H9 (cell line): ENCODE data around the gene FMNL3. TPM values are rescaled to one million over a fixed set of nuclear protein-coding genes. Genes with fewer than 3 reads are reported as not detected.

Source experiments
- DNase-seq: peaks from one replicate; pipeline ENCODE4 v3.0.0-alpha.2; 2017
- H2AFZ ChIP-seq: one replicate; pipeline ENCODE4 v1.6.1; 2013; ENCODE audit warnings: mild to moderate bottlenecking, low read length, control low read depth, moderate library complexity
- H2AK5ac ChIP-seq: 2 replicates; pipeline ENCODE4 v1.6.1; 2013; ENCODE audit warnings: low read length, control low read depth, mixed read lengths; ENCODE audit not compliant: insufficient read length
- H2BK120ac ChIP-seq: one replicate; pipeline ENCODE4 v1.6.1; 2013; ENCODE audit warnings: low read depth, mild to moderate bottlenecking, low read length, control low read depth, inconsistent platforms; ENCODE audit not compliant: poor library complexity, severe bottlenecking
- H2BK12ac ChIP-seq: 2 replicates; pipeline ENCODE4 v1.6.1; 2013; ENCODE audit warnings: low read length, control low read depth, mixed read lengths, low read depth; ENCODE audit not compliant: insufficient read length
- H2BK15ac ChIP-seq: 2 replicates; pipeline ENCODE4 v1.6.1; 2013; ENCODE audit warnings: low read depth, low read length, control low read depth
- H2BK20ac ChIP-seq: one replicate; pipeline ENCODE4 v1.6.1; 2013; ENCODE audit warnings: low read depth, mild to moderate bottlenecking, low read length, control low read depth, inconsistent platforms; ENCODE audit not compliant: poor library complexity, severe bottlenecking
- H2BK5ac ChIP-seq: 2 replicates; pipeline ENCODE4 v1.6.1; 2013; ENCODE audit warnings: low read length, control low read depth, mixed read lengths; ENCODE audit not compliant: insufficient read length
- H3K14ac ChIP-seq: 2 replicates; pipeline ENCODE4 v1.6.1; 2013; ENCODE audit warnings: low read length, control low read depth; ENCODE audit not compliant: insufficient read depth
- H3K18ac ChIP-seq: 2 replicates; pipeline ENCODE4 v1.6.1; 2013; ENCODE audit warnings: low read depth, mild to moderate bottlenecking, mixed read lengths, low read length, control low read depth; ENCODE audit not compliant: insufficient read length
- H3K23ac ChIP-seq: 2 replicates; pipeline ENCODE4 v1.6.1; 2013; ENCODE audit warnings: low read length, control low read depth, mixed read lengths, low read depth; ENCODE audit not compliant: insufficient read length
- H3K23me2 ChIP-seq: 2 replicates; pipeline ENCODE4 v1.6.1; 2013; ENCODE audit warnings: low read depth, mild to moderate bottlenecking, mixed read lengths, low read length, control low read depth; ENCODE audit not compliant: insufficient read length, poor library complexity, severe bottlenecking
- H3K27ac ChIP-seq: 2 replicates; pipeline ENCODE4 v1.5.1; 2013; ENCODE audit warnings: low read length, control low read depth, mixed read lengths, low read depth; ENCODE audit not compliant: insufficient read length
- H3K27me3 ChIP-seq: 2 replicates; pipeline ENCODE4 v1.6.1; 2013; ENCODE audit warnings: low read length, control low read depth, inconsistent platforms; ENCODE audit not compliant: insufficient read depth
- H3K4ac ChIP-seq: 2 replicates; pipeline ENCODE4 v1.6.1; 2013; ENCODE audit warnings: low read depth, mild to moderate bottlenecking, control low read depth, inconsistent platforms, low read length, moderate library complexity
- H3K4me1 ChIP-seq: 2 replicates; pipeline ENCODE4 v1.6.1; 2013; ENCODE audit warnings: low read length, control low read depth, inconsistent platforms; ENCODE audit not compliant: insufficient read depth
- H3K4me2 ChIP-seq: 2 replicates; pipeline ENCODE4 v1.6.1; 2013; ENCODE audit warnings: low read length, control low read depth, mixed read lengths; ENCODE audit not compliant: insufficient read length, insufficient read depth
- H3K56ac ChIP-seq: 2 replicates; pipeline ENCODE4 v1.6.1; 2013; ENCODE audit warnings: low read depth, mild to moderate bottlenecking, mixed read lengths, low read length, control low read depth; ENCODE audit not compliant: insufficient read length
- H3K79me1 ChIP-seq: 2 replicates; pipeline ENCODE4 v1.6.1; 2013; ENCODE audit warnings: low read depth, mild to moderate bottlenecking, moderate library complexity, low read length, control low read depth, inconsistent platforms; ENCODE audit not compliant: insufficient read depth, poor library complexity, severe bottlenecking
- H3K79me2 ChIP-seq: 2 replicates; pipeline ENCODE4 v1.6.1; 2013; ENCODE audit warnings: low read length, control low read depth, inconsistent platforms; ENCODE audit not compliant: insufficient read depth
- H3K9ac ChIP-seq: 2 replicates; pipeline ENCODE4 v1.6.1; 2013; ENCODE audit warnings: low read length, control low read depth, mixed read lengths; ENCODE audit not compliant: insufficient read length; ENCODE audit errors: extremely low read depth
- H3K9me3 ChIP-seq: one replicate; pipeline ENCODE4 v1.6.1; 2013; ENCODE audit warnings: low read depth, low read length, inconsistent platforms; ENCODE audit not compliant: control insufficient read depth
- H3T11ph ChIP-seq: one replicate; pipeline ENCODE4 v1.6.1; 2013; ENCODE audit warnings: mild to moderate bottlenecking, low read length, control low read depth, inconsistent platforms
- H4K20me1 ChIP-seq: one replicate; pipeline ENCODE4 v1.6.1; 2013; ENCODE audit not compliant: control insufficient read depth, insufficient read length, insufficient read depth
- H4K5ac ChIP-seq: 2 replicates; pipeline ENCODE4 v1.6.1; 2013; ENCODE audit warnings: low read depth, mild to moderate bottlenecking, mixed read lengths, low read length, control low read depth; ENCODE audit not compliant: insufficient read length
- H4K8ac ChIP-seq: replicated peaks from 2 replicates; pipeline ENCODE4 v1.6.1; 2013; ENCODE audit warnings: low read length, control low read depth, mixed read lengths, low read depth; ENCODE audit not compliant: insufficient read length
- H4K91ac ChIP-seq: 2 replicates; pipeline ENCODE4 v1.6.1; 2013; ENCODE audit warnings: low read depth, mild to moderate bottlenecking, moderate library complexity, mixed read lengths, low read length, control low read depth; ENCODE audit not compliant: insufficient read length
- H3K27ac Mint-ChIP-seq, 3 experiments: 2 replicates in 2 of 3; 3 replicates in 1 of 3; pipeline ENCODE4 v1.8.0; 2020 to 2021; ENCODE audit warnings: mixed read lengths in 3 of 3, mild to moderate bottlenecking in 1 of 3, moderate library complexity in 1 of 3
- H3K27me3 Mint-ChIP-seq: 2 replicates; pipeline ENCODE4 v1.8.0; 2021; ENCODE audit warnings: low read depth, mild to moderate bottlenecking, moderate library complexity, mixed read lengths
- H3K36me3 Mint-ChIP-seq, 3 experiments: 2 replicates in 2 of 3; 3 replicates in 1 of 3; pipeline ENCODE4 v1.8.0; 2020 to 2021; ENCODE audit warnings: low read depth in 3 of 3, mixed read lengths in 3 of 3; ENCODE audit not compliant: insufficient read depth in 1 of 3
- H3K4me1 Mint-ChIP-seq, 2 experiments: 2 replicates each; pipeline ENCODE4 v1.8.0; 2020; ENCODE audit warnings: mixed read lengths in 2 of 2
- H3K4me3 Mint-ChIP-seq, 2 experiments: 2 replicates in 1 of 2; 3 replicates in 1 of 2; pipeline ENCODE4 v1.8.0; 2020 to 2021; ENCODE audit warnings: mild to moderate bottlenecking in 2 of 2, mixed read lengths in 2 of 2, moderate library complexity in 1 of 2
- H3K9me3 Mint-ChIP-seq, 2 experiments: 2 replicates in 1 of 2; 3 replicates in 1 of 2; pipeline ENCODE4 v1.8.0; 2020; ENCODE audit warnings: mild to moderate bottlenecking in 2 of 2, mixed read lengths in 2 of 2, moderate library complexity in 1 of 2
- WGBS: extraction: QIAGEN DNeasy Blood & Tissue Kit; methylation state at CpG from one replicate; pipeline ENCODE4 v1.1.7; 2013; ENCODE audit warnings: missing lambda C conversion rate, low lambda C conversion rate, mixed read lengths; ENCODE audit not compliant: insufficient read length; ENCODE audit errors: extremely low coverage; 5-methylcytosine and 5-hydroxymethylcytosine counted together
- total RNA-seq: library from RNA; stranded (reverse); gene quantifications from 2 replicates; pipeline ENCODE4 v1.2.1, GENCODE V29; 2021
- TF ChIP-seq, protein P1 (sequence below): fragments of 200-600 bp; sonication (generic); conservative IDR thresholded peaks from 3 replicates; pipeline ENCODE4 v1.8.0; 2021; ENCODE audit warnings: antibody characterized with exemption, mild to moderate bottlenecking

The FMNL3 gene
- total RNA-seq, 1 experiment from 2014 or later = 22.8 TPM

- no peak overlapping the region for H3K9ac ChIP-seq
- no peak for DNase-seq
- H2BK12ac ChIP-seq = no peak overlapping the region
- no peak overlapping the region for H3K4me2 ChIP-seq
- no peak overlapping the region for H3K27ac ChIP-seq
- H3T11ph ChIP-seq = no peak overlapping the region
- no peak overlapping the region for H2AFZ ChIP-seq
- H3K27me3 ChIP-seq = no peaks in the 10 kb centered on the region
- Mint-ChIP-seq H3K27ac (no peak overlapping the region; a peak in 1 of 7 replicates), H3K36me3 (peaks cover 44 to 82% (median 60%) of the 10 kb centered on the region in 3 experiments), H3K4me1 (peaks cover 9 to 18% of the 10 kb centered on the region in 2 experiments), H3K9me3 (no peaks in the 10 kb centered on the region), H3K27me3 (no peaks in the 10 kb centered on the region), H3K4me3 (no peak overlapping the region)
- no peak overlapping the region for H3K56ac ChIP-seq
- no peaks in the 10 kb centered on the region for H3K4me1 ChIP-seq
- H2BK15ac ChIP-seq = no peak overlapping the region
- no peaks in the 10 kb centered on the region for H3K23me2 ChIP-seq
- no peak overlapping the region for H3K4ac ChIP-seq
- no peaks in the 10 kb centered on the region for H3K79me2 ChIP-seq
- no peak overlapping the region for H3K23ac ChIP-seq
- no peak overlapping the region for H4K5ac ChIP-seq
- no CpG with 5 or more reads among the region's 8 CpGs for WGBS
- H3K18ac ChIP-seq = no peak overlapping the region
- no peak overlapping the region for H2BK5ac ChIP-seq
- no peak overlapping the region for H4K91ac ChIP-seq
- no peak overlapping the region for H2AK5ac ChIP-seq
- H3K9me3 ChIP-seq = no peaks in the 10 kb centered on the region
- TF ChIP-seq, protein P1, sequence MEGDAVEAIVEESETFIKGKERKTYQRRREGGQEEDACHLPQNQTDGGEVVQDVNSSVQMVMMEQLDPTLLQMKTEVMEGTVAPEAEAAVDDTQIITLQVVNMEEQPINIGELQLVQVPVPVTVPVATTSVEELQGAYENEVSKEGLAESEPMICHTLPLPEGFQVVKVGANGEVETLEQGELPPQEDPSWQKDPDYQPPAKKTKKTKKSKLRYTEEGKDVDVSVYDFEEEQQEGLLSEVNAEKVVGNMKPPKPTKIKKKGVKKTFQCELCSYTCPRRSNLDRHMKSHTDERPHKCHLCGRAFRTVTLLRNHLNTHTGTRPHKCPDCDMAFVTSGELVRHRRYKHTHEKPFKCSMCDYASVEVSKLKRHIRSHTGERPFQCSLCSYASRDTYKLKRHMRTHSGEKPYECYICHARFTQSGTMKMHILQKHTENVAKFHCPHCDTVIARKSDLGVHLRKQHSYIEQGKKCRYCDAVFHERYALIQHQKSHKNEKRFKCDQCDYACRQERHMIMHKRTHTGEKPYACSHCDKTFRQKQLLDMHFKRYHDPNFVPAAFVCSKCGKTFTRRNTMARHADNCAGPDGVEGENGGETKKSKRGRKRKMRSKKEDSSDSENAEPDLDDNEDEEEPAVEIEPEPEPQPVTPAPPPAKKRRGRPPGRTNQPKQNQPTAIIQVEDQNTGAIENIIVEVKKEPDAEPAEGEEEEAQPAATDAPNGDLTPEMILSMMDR = no peak
- no peak overlapping the region for H2BK120ac ChIP-seq
- no peak overlapping the region for H4K8ac ChIP-seq
- H2BK20ac ChIP-seq = no peak overlapping the region
- H3K79me1 ChIP-seq = no peaks in the 10 kb centered on the region
- H3K14ac ChIP-seq = no peak overlapping the region
- no peaks in the 10 kb centered on the region for H4K20me1 ChIP-seq
Observed at GRCh38 chr12:49651855-49652254, 55.4 kb downstream of the FMNL3 start.
